A549 treated with Mapracorat at 1 μM for 4 hours (cell line): Measurements from ENCODE around the gene PHYHIPL. TPM values are rescaled to one million over a fixed set of nuclear protein-coding genes. Genes with fewer than 3 reads are reported as not detected.

Experiments used
- total RNA-seq: library from RNA; stranded (reverse); fragments of 200-300 nt; extraction: Qiagen RNA extraction; gene quantifications from 5 replicates; pipeline ENCODE4 v1.2.3, GENCODE V29; 2022

The PHYHIPL gene
- total RNA-seq: 0.11 to 0.73 TPM (median 0.35 TPM) in 5 replicates

DNA sequence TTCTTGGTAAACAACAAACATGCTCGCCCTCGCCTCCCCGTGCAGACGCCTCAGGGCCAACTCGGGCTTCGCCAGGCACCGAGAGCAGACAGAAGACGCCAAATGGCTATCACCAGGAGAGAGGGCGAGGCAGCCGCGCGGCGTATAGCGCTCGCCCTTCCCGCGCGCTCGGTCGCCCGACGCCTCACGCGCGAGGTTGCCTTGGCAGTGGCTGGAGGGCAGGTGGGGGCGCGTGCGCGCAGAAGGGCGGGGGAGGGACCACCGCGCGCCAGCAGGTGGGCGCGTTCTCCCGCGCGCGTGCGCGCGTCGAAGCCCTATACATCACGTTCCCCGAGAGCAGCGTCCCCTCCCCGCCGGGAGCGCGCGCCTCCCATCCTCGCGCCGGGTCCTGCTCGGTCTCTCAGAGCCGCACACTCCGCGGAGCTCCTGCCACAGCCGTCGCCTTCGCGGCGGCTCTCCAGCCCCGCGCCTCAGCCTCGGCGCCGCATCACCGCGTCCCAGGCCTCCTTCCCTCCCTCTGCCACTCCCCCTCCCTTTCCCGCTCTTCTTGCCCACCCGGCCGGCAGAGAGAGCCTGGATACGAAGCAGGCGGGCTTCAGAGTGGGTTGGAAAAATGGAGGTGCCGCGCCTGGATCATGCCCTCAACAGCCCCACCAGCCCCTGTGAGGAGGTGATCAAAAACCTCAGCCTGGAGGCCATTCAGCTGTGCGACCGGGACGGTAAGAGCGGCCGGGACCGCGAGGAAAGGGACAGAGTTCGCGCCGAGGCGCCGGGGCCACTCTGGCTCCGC is at the start of gene PHYHIPL:
Gene PHYHIPL, plus strand, starts transcription at position 403 of the 790 bp plus-strand sequence. Its CDS starts 211 bp downstream, at position 614.

Other genes with a start within 250 kb of the PHYHIPL start
- 0.08 to 0.39 TPM (median 0.24 TPM) in 4 of 5 replicates, not detected in the other for gene FAM13C, start 185.9 kb downstream of the PHYHIPL start, total RNA-seq